ENCODE measurements around the gene CCNI2.

CCNI2 gene

DNA sequence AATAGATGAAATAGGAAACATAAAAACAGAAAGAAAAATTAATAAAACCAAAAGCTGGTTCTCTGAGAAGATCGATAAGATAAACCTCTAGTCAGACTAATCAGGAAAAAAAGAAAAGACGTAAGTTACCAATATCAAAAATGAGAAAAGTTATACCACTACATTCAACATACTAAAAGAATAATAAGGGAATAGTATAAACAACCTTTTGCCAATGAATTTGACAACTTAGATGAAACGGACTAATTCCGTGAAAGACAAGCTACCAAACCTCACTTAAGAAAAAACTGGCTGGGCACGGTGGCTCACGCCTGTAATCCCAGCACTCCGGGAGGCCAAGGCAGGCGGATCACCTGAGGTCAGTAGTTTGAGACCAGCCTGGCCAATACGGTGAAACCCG, 17.3 kb upstream of the CCNI2 start:
- no peak overlapping the region for H3K4me3 ChIP-seq (ENCODE audit: low read depth, low read length)
- TF ChIP-seq CTCF (IDR thresholded peaks at IDR 0.05; ENCODE audit: control insufficient read depth, extremely low read depth, insufficient read depth), result no peak
- no peak for DNase-seq (ENCODE audit: low read depth)

DNA sequence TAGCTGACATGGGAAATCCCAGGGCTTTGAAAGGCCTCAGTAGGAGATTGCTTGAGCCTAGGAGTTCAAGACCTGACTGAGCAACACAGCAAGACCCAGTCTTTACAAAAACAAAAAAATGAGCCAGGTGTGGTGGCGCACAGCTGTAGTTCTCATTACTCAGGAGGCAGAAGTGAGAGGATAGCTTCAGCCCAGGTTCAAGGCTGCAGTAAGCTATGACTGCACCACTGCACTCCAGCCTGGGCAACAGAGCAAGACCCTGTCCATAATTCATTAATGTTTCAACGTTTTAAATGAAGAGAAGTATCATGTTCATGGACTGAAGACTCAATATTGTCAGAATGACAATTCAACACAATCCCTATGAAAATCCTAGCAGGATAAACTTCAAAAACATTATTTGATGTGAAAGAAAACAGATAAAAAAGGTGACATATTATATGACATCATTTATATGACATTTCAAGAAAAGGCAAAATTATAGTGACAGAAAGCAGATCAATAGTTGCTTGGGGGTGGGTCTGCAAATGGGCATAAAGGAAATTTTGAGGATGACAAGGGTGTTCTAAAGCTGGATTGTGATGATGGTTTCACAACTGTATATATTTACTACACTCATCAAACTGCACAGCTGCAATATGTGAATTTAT, 13.6 kb upstream of the CCNI2 start:
- no peak for DNase-seq (ENCODE audit: low read depth)
- H3K4me3 ChIP-seq (ENCODE audit: low read depth, low read length), result no peak overlapping the region
- no peak for TF ChIP-seq CTCF (IDR thresholded peaks at IDR 0.05; ENCODE audit: control insufficient read depth, extremely low read depth, insufficient read depth)

DNA sequence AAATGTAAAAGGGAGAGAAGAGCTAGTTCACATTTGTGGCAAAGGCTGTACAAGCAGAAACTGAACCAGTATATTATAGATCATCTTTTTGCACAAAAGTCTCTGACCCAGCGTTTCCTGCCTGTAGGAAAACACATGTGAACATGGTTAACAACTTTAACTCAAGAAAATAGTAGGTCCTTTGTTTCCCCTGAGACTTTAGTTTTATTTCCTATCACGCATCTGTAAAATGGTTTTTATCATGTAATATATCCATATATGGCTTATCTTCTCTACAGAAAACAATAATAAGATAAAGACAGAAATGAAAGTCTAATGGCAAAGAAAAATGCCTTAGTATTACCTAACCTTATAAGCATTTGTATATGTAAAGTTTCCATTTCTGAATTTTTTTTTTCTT, 12.5 kb upstream of the CCNI2 start:
- TF ChIP-seq CTCF (IDR thresholded peaks at IDR 0.05; ENCODE audit: control insufficient read depth, extremely low read depth, insufficient read depth), result no peak
- DNase-seq (ENCODE audit: low read depth), result no peak
- no peak overlapping the region for H3K4me3 ChIP-seq (ENCODE audit: low read depth, low read length)

DNA sequence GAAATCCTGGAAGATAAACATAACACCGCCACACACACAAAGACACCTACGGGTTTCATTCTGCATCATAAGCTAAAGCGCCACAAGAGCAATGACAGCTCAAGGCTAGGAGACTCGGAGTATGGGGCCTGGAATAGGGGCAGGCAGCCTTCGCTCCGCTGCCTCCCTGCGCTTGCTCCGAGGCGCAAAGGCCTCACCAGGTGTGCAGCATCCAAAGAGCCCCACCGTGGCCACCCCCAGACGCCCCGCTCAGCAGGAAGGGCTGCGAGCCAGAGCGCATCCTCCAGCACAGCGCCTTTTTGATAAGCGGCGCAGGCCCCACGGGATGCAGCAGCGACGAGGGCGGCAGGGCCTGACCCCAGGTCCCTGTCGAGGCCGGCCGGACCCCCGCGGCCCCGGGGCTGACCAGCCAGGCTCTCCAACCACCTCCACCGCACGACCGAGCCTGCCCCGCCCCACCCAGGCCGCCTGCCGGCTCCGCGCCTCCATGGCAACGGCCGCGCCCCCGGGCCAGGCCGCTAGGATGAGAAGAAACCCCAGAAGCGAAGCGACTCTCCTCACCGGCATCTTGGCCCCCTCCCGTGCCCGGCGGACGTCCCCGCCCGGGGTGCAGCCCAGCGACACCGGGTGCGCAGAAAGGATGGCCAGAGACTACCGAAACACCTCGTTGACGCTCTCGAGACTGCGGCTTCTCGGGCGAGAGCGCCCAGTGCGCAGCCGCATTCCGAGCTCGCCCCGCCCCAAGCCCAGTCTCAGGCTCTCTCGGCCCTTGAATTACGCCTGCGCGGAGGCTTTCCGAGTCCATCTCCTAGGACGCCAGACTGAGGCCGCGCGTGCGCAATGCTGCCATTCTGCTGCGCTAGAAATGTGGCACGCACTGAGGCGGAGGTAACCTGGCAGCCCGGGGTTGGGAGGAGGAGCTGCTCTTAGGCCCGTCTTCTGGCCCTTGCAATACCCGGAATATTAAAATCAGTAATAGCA, 10.1 kb upstream of the CCNI2 start, which contains the start of gene KIF3A:
Gene KIF3A, minus strand, starts transcription at position 694 of the 981 bp plus-strand sequence. Its CDS starts 127 bp downstream, at position 567.
- H3K4me3 ChIP-seq (ENCODE audit: low read depth, low read length), result peak within 1 kb of the TSS; percentile 87
- no peak for TF ChIP-seq CTCF (IDR thresholded peaks at IDR 0.05; ENCODE audit: control insufficient read depth, extremely low read depth, insufficient read depth)
- peak; percentile 96 for DNase-seq (ENCODE audit: low read depth)

- no peak for TF ChIP-seq CTCF (IDR thresholded peaks at IDR 0.05; ENCODE audit: control insufficient read depth, extremely low read depth, insufficient read depth)
- no peak for DNase-seq (ENCODE audit: low read depth)
- H3K4me3 ChIP-seq (ENCODE audit: low read depth, low read length), result peak overlapping the region; percentile 87
Measured at GRCh38 chr5:132737982-132738681, 9.1 kb upstream of the CCNI2 start.

DNA sequence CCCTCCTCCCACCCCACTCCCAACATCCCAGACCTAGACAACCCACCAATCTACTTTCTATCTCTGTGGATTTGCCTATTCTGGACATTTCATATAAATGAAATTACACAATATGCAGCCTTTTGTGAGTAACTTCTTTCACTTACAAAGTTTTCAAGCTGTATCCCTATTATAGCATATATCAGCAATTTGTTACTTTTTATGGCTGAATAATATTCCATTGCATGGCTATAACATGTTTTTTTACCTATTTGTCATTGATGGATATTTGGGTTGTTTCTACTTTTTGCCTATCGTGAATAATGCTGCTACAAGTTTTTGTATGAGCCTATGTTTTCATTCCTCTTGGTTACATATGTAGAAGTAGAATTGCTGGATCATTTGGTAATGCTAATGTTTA, 8.0 kb upstream of the CCNI2 start:
- DNase-seq (ENCODE audit: low read depth), result no peak
- H3K4me3 ChIP-seq (ENCODE audit: low read depth, low read length), result no peak overlapping the region
- TF ChIP-seq CTCF (IDR thresholded peaks at IDR 0.05; ENCODE audit: control insufficient read depth, extremely low read depth, insufficient read depth), result no peak
